HEK293 (cell line): ENCODE results near the gene ARFGEF2.

ENCODE experiments used
- CTCF ChIA-PET: fragments of 350-600 bp; formaldehyde crosslinking; extraction: SDS; loops from one replicate; lab custom pipeline; 2021; ENCODE audit warnings: antibody characterized with exemption; lab: Yijun Ruan, JAX
- POLR2A ChIA-PET: fragments of 300-600 bp; formaldehyde crosslinking; extraction: SDS; loops from one replicate; lab custom pipeline; 2020; ENCODE audit warnings: antibody characterized with exemption, inconsistent platforms; lab: Yijun Ruan, JAX
- H3K27ac ChIP-seq: fragments of 200-500 bp; sonication (Bioruptor generic); 2 replicates; pipeline ENCODE4 v1.5.1; 2014; ENCODE audit warnings: low read depth, low read length, control low read depth, inconsistent platforms; ENCODE audit errors: extremely low read depth
- H3K36me3 ChIP-seq, 2 experiments: fragments of 200-500 bp in 1 of 2; sonication (Bioruptor generic) in 1 of 2; 1 replicate in 1 of 2; 2 replicates in 1 of 2; pipeline ENCODE4 v1.5.1; 2014 to 2017; ENCODE audit warnings: inconsistent platforms in 2 of 2, low read length in 2 of 2; ENCODE audit not compliant: control insufficient read depth in 2 of 2, insufficient read depth in 1 of 2
- H3K4me1 ChIP-seq: fragments of 200-500 bp; sonication (Bioruptor generic); 2 replicates; pipeline ENCODE4 v1.5.1; 2014; ENCODE audit warnings: mild to moderate bottlenecking, low read length, inconsistent platforms; ENCODE audit not compliant: control insufficient read depth, insufficient read depth
- H3K4me3 ChIP-seq: 2 replicates; pipeline ENCODE4 v1.5.1; 2011; ENCODE audit warnings: low read depth, mild to moderate bottlenecking, control low read depth, low read length, moderate library complexity
- H3K9me3 ChIP-seq: fragments of 200-500 bp; sonication (Bioruptor generic); 2 replicates; pipeline ENCODE4 v1.5.1; 2014; ENCODE audit warnings: low read depth, low read length, inconsistent platforms; ENCODE audit not compliant: control insufficient read depth, insufficient read depth
- AEBP2 ChIP-seq: fragments of 450-650 bp; formaldehyde crosslinking; IDR thresholded peaks from 2 replicates; pipeline ENCODE4 v1.5.1; 2016; ENCODE audit warnings: missing biosample characterization, missing genetic modification characterization, borderline replicate concordance
- BCL11B ChIP-seq: fragments of 450-650 bp; formaldehyde crosslinking; IDR thresholded peaks from 2 replicates; pipeline ENCODE4 v1.5.1; 2016; ENCODE audit warnings: low read depth, missing biosample characterization, missing genetic modification characterization
- CTCF ChIP-seq: fragments of 450-650 bp; formaldehyde crosslinking; IDR thresholded peaks from 2 replicates; pipeline ENCODE4 v1.5.1; 2016; ENCODE audit warnings: missing biosample characterization, missing genetic modification characterization
- EGR2 ChIP-seq: fragments of 450-650 bp; formaldehyde crosslinking; IDR thresholded peaks from 2 replicates; pipeline ENCODE4 v1.5.1; 2016; ENCODE audit warnings: low read depth, missing biosample characterization, missing genetic modification characterization
- HOXA7 ChIP-seq: sonication (generic); formaldehyde crosslinking; IDR thresholded peaks from 2 replicates; pipeline ENCODE4 v1.8.1; 2022; ENCODE audit warnings: missing genetic modification reagents, borderline replicate concordance
- ZNF18 ChIP-seq: fragments of 450-650 bp; formaldehyde crosslinking; IDR thresholded peaks from 2 replicates; pipeline ENCODE4 v1.5.1; 2016; ENCODE audit warnings: missing biosample characterization, missing genetic modification characterization
- ZNF19 ChIP-seq: fragments of 450-650 bp; formaldehyde crosslinking; IDR thresholded peaks from 2 replicates; pipeline ENCODE4; 2016; ENCODE audit warnings: missing biosample characterization, missing genetic modification characterization, low read depth
- ZNF221 ChIP-seq: fragments of 450-650 bp; formaldehyde crosslinking; IDR thresholded peaks from 2 replicates; pipeline ENCODE4 v1.5.1; 2017; ENCODE audit warnings: missing biosample characterization, missing genetic modification characterization, borderline replicate concordance
- ZNF26 ChIP-seq: fragments of 450-650 bp; formaldehyde crosslinking; IDR thresholded peaks from 2 replicates; pipeline ENCODE4 v1.5.1; 2016; ENCODE audit warnings: missing biosample characterization, missing genetic modification characterization
- ZNF266 ChIP-seq: fragments of 450-650 bp; formaldehyde crosslinking; IDR thresholded peaks from 2 replicates; pipeline ENCODE4 v1.5.1; 2016; ENCODE audit warnings: missing biosample characterization, missing genetic modification characterization, low read depth
- ZNF449 ChIP-seq: fragments of 450-650 bp; formaldehyde crosslinking; IDR thresholded peaks from 2 replicates; pipeline ENCODE4 v1.5.1; 2017; ENCODE audit warnings: missing biosample characterization, mild to moderate bottlenecking, missing genetic modification characterization, moderate library complexity
- ZNF555 ChIP-seq: fragments of 450-650 bp; formaldehyde crosslinking; conservative IDR thresholded peaks from 2 replicates; pipeline ENCODE4 v1.5.1; 2017; ENCODE audit warnings: missing biosample characterization, mild to moderate bottlenecking, missing genetic modification characterization, inconsistent platforms
- ZNF692 ChIP-seq: fragments of 450-650 bp; formaldehyde crosslinking; IDR thresholded peaks from 2 replicates; pipeline ENCODE4 v1.5.1; 2016; ENCODE audit warnings: missing biosample characterization, missing genetic modification characterization

ARFGEF2 gene

GRCh38 chr20:48904566-48905296 is 16.8 kb upstream of the ARFGEF2 start (continued):
- TF ChIP-seq ZNF692 (no peak), ZNF26 (tag by site-specific recombination) (no peak), ZNF19 (no peak), CTCF (tag by site-specific recombination) (0 out of 2 replicates have a peak, but pooled peaks have one; percentile 33), BCL11B (no peak), ZNF555 (tag by site-specific recombination) (no peak), ZNF221 (tag by site-specific recombination) (no peak)

GRCh38 chr20:48905297-48905647 is 16.2 kb upstream of the ARFGEF2 start:
- TF ChIP-seq ZNF18 (tag by site-specific recombination) (0 out of 2 replicates have a peak, but pooled peaks have one; percentile 7), AEBP2 (tag by site-specific recombination) (no peak)
- Histone ChIP-seq H3K4me3 (no peak overlapping the region), H3K36me3 (no peaks in the 10 kb centered on the region), H3K4me1 (no peaks in the 10 kb centered on the region), H3K9me3 (no peaks in the 10 kb centered on the region), H3K27ac (no peak overlapping the region)
- ChIA-PET POLR2A (interaction anchor here (0.7 to 1.3 kb wide), 3 partner anchors 60 to 247 kb away, joined by 3 to 8 read pairs (median 6); no protein-coding TSS in a partner anchor), CTCF (interaction anchor here (0.6 to 5.6 kb wide), 30 partner anchors 9 to 1860 kb away, joined by 3 to 135 read pairs (median 4); no protein-coding TSS in a partner anchor)

- Histone ChIP-seq H3K36me3 (no peaks in the 10 kb centered on the region), H3K4me3 (no peak overlapping the region), H3K4me1 (no peaks in the 10 kb centered on the region), H3K9me3 (no peaks in the 10 kb centered on the region), H3K27ac (no peak overlapping the region)
- ChIA-PET CTCF (interaction anchor here (0.8 to 5.6 kb wide), 7 partner anchors 14 to 271 kb away, joined by 3 to 135 read pairs (median 7); no protein-coding TSS in a partner anchor), POLR2A (interaction anchor here (0.6 kb wide), 1 partner anchor 273 kb away, joined by 4 read pairs; no protein-coding TSS in a partner anchor)
- TF ChIP-seq ZNF449 (tag by site-specific recombination) (peak; percentile 5; the same call in 1 of the 2 replicates), ZNF266 (tag by site-specific recombination) (no peak), HOXA7 (CRISPR knock-in tag) (no peak), EGR2 (tag by site-specific recombination) (no peak)
Measured at GRCh38 chr20:48906221-48906877, 15.2 kb upstream of the ARFGEF2 start.
